CD14-positive monocyte (primary cell): Measurements from ENCODE around the gene ANKRD44. TPM values are rescaled to one million over a fixed set of nuclear protein-coding genes. Genes with fewer than 3 reads are reported as not detected.

Experiments used
- DNase-seq, 3 donors: peaks; one replicate each; pipeline ENCODE4 v3.0.0-alpha.2; 2011 to 2022
- H2AFZ ChIP-seq: 2 replicates; pipeline ENCODE4 v1.6.0; 2012; ENCODE audit warnings: mild to moderate bottlenecking, low read depth, low read length, inconsistent platforms; ENCODE audit not compliant: insufficient read depth, poor library complexity, severe bottlenecking
- H3K27ac ChIP-seq, 2 donors: 1 replicate in 1 of 2; 2 replicates in 1 of 2; pipeline ENCODE4 v1.5.1; 2012 to 2013; ENCODE audit warnings: low read length in 2 of 2, control low read depth in 1 of 2, inconsistent platforms in 1 of 2, low read depth in 1 of 2, mild to moderate bottlenecking in 1 of 2
- H3K27me3 ChIP-seq, 2 donors: one replicate each; pipeline versions ENCODE4 v1.6.0 to v1.6.1; 2011 to 2013; ENCODE audit warnings: low read length in 2 of 2; ENCODE audit not compliant: control insufficient read depth in 2 of 2, insufficient read depth in 2 of 2
- H3K36me3 ChIP-seq, 2 donors: replicated peaks in 1 of 2; 1 replicate in 1 of 2; 2 replicates in 1 of 2; pipeline versions ENCODE4 v1.5.1 to v1.6.1; 2012 to 2013; ENCODE audit warnings: low read length in 2 of 2, control low read depth in 1 of 2, inconsistent platforms in 1 of 2, mild to moderate bottlenecking in 1 of 2; ENCODE audit not compliant: insufficient read depth in 2 of 2, control insufficient read depth in 1 of 2
- H3K4me1 ChIP-seq, 2 donors: 1 replicate in 1 of 2; 2 replicates in 1 of 2; pipeline versions ENCODE4 v1.5.1 to v1.6.1; 2012 to 2013; ENCODE audit warnings: low read length in 2 of 2, control low read depth in 1 of 2, inconsistent platforms in 1 of 2, mild to moderate bottlenecking in 1 of 2, moderate library complexity in 1 of 2; ENCODE audit not compliant: insufficient read depth in 2 of 2, control insufficient read depth in 1 of 2
- H3K4me2 ChIP-seq: replicated peaks from 2 replicates; pipeline ENCODE3; 2012; ENCODE audit warnings: low read length, moderate library complexity, mild to moderate bottlenecking; ENCODE audit not compliant: poor library complexity, severe bottlenecking; ENCODE audit errors: extremely low read depth
- H3K4me3 ChIP-seq, 3 experiments: fragments of 200-600 bp in 1 of 3; sonication (generic) in 1 of 3; replicated peaks in 1 of 3; 1 replicate in 2 of 3; 2 replicates in 1 of 3; pipeline ENCODE4 v1.5.1; 2011 to 2013; ENCODE audit warnings: low read length in 3 of 3, mild to moderate bottlenecking in 3 of 3, control low read depth in 2 of 3, low read depth in 2 of 3, inconsistent platforms in 1 of 3, moderate library complexity in 1 of 3
- H3K79me2 ChIP-seq: 2 replicates; pipeline ENCODE4 v1.6.0; 2012; ENCODE audit warnings: mild to moderate bottlenecking, control low read depth, inconsistent platforms, low read length, moderate library complexity; ENCODE audit not compliant: insufficient read depth
- H3K9ac ChIP-seq: 2 replicates; pipeline ENCODE4 v1.6.0; 2017; ENCODE audit warnings: low read length, mild to moderate bottlenecking; ENCODE audit not compliant: insufficient read depth, poor library complexity, severe bottlenecking
- H3K9me3 ChIP-seq, 2 donors: replicated peaks in 1 of 2; 1 replicate in 1 of 2; 2 replicates in 1 of 2; pipeline versions ENCODE4 v1.5.1 to v1.6.1; 2012 to 2013; ENCODE audit warnings: low read length in 2 of 2, control low read depth in 1 of 2; ENCODE audit not compliant: control insufficient read depth in 1 of 2, insufficient read depth in 1 of 2
- H4K20me1 ChIP-seq: 2 replicates; pipeline ENCODE4 v1.6.0; 2012; ENCODE audit warnings: mild to moderate bottlenecking, low read length, control low read depth, moderate library complexity; ENCODE audit not compliant: insufficient read depth
- H3K27ac Mint-ChIP-seq, 7 donors: one replicate each; pipeline ENCODE4 v1.8.0; 2020; ENCODE audit warnings: mild to moderate bottlenecking in 7 of 7, mixed read lengths in 7 of 7, moderate library complexity in 6 of 7, inconsistent platforms in 2 of 7
- H3K27me3 Mint-ChIP-seq, 3 donors: one replicate each; pipeline ENCODE4 v1.8.0; 2021 to 2022; ENCODE audit warnings: low read depth in 3 of 3, mild to moderate bottlenecking in 3 of 3, mixed read lengths in 3 of 3, moderate library complexity in 3 of 3, inconsistent platforms in 1 of 3
- H3K36me3 Mint-ChIP-seq, 2 donors: one replicate each; pipeline ENCODE4 v1.8.0; 2020; ENCODE audit warnings: mixed read lengths in 2 of 2, inconsistent platforms in 1 of 2, mild to moderate bottlenecking in 1 of 2
- H3K4me1 Mint-ChIP-seq: one replicate; pipeline ENCODE4 v1.8.0; 2020; ENCODE audit warnings: mild to moderate bottlenecking, mixed read lengths
- H3K4me3 Mint-ChIP-seq, 2 donors: one replicate each; pipeline ENCODE4 v1.8.0; 2020; ENCODE audit warnings: mild to moderate bottlenecking in 2 of 2, mixed read lengths in 2 of 2, moderate library complexity in 1 of 2
- H3K9me3 Mint-ChIP-seq, 7 donors: one replicate each; pipeline ENCODE4 v1.8.0; 2020 to 2022; ENCODE audit warnings: mixed read lengths in 7 of 7, mild to moderate bottlenecking in 6 of 7, moderate library complexity in 6 of 7, inconsistent platforms in 2 of 7
- CTCF ChIP-seq: fragments of 200-600 bp; IDR thresholded peaks from one replicate; pipeline ENCODE4 v1.8.0; 2022; ENCODE audit warnings: antibody characterized with exemption, mild to moderate bottlenecking
- WGBS: methylation state at CpG from one replicate; pipeline ENCODE4 v1.1.5; 2013; ENCODE audit warnings: missing lambda C conversion rate; ENCODE audit not compliant: insufficient coverage; 5-methylcytosine and 5-hydroxymethylcytosine counted together
- intact Hi-C, 2 donors: fragments of 100-400 bp; cut with micrococcal nuclease; formaldehyde crosslinking; loops; one replicate each; pipeline versions ENCODE4 v1.15.0 to v1.15.1; 2023
- polyA plus RNA-seq, 3 donors: library from polyadenylated mRNA; depleted of rRNA in 1 of 3; unstranded in 2 of 3; stranded (reverse) in 1 of 3; fragments of 300-500 nt in 2 of 3; fragments of >200 nt in 1 of 3; fragmentation: Illumina TruSeq in 2 of 3; gene quantifications; 1 replicate in 2 of 3; 2 replicates in 1 of 3; pipeline ENCODE4 v1.2.3, GENCODE V29; 2012 to 2021

Gene ANKRD44
- polyA plus RNA-seq, 3 donors: 55.7 to 91.9 (median 64.9) TPM

- Histone ChIP-seq H3K4me1 (no peaks in the 10 kb centered on the region), H3K27me3 (no peaks in the 10 kb centered on the region), H3K9ac (no peak overlapping the region), H4K20me1 (no peaks in the 10 kb centered on the region), H3K27ac (no peak overlapping the region), H3K4me3 (no peak overlapping the region), H2AFZ (no peak overlapping the region), H3K79me2 (no peaks in the 10 kb centered on the region), H3K36me3 (no peaks in the 10 kb centered on the region), H3K4me2 (no peak overlapping the region), H3K9me3 (no peaks in the 10 kb centered on the region)
- Mint-ChIP-seq H3K27ac (no peak overlapping the region), H3K27me3 (peaks cover 0 to 9% (median 3%) of the 10 kb centered on the region in 3 donors), H3K9me3 (peaks cover 0 to 3% (median 0%) of the 10 kb centered on the region in 7 donors), H3K4me1 (peaks cover 10% of the 10 kb centered on the region), H3K36me3 (no peaks in the 10 kb centered on the region), H3K4me3 (no peak overlapping the region)
- intact Hi-C loops: no loop called here
- no peak for DNase-seq
- TF ChIP-seq CTCF: no peak
- 100% methylated on average over 1 of the region's 3 CpGs for WGBS
These were observed 43.0 kb upstream of the ANKRD44 start for GRCh38 chr2:197353393-197354168.

- no peak overlapping the region for H3K27ac ChIP-seq
- H3K27ac Mint-ChIP-seq: no peak overlapping the region
These were observed 39.1 kb upstream of the ANKRD44 start for GRCh38 chr2:197349699-197350098.

More at GRCh38 chr2:197349699-197350098, 39.1 kb upstream of the ANKRD44 start:
- peaks cover 0 to 3% (median 0%) of the 10 kb centered on the region in 7 donors for H3K9me3 Mint-ChIP-seq
- Histone ChIP-seq H2AFZ (no peak overlapping the region), H3K79me2 (no peaks in the 10 kb centered on the region), H3K36me3 (no peaks in the 10 kb centered on the region), H3K4me2 (no peak overlapping the region), H3K9me3 (no peaks in the 10 kb centered on the region), H3K4me3 (no peak overlapping the region), H4K20me1 (no peaks in the 10 kb centered on the region), H3K9ac (no peak overlapping the region), H3K27me3 (no peaks in the 10 kb centered on the region), H3K4me1 (no peaks in the 10 kb centered on the region)
- no peak overlapping the region for H3K4me3 Mint-ChIP-seq
- H3K36me3 Mint-ChIP-seq: no peaks in the 10 kb centered on the region
- WGBS: no CpG with 5 or more reads among the region's 2 CpGs
- intact Hi-C loops: no loop called here
- TF ChIP-seq CTCF: no peak
- H3K27me3 Mint-ChIP-seq: peaks cover 0 to 7% (median 1%) of the 10 kb centered on the region in 3 donors
- DNase-seq: no peak
- peaks cover 7% of the 10 kb centered on the region for H3K4me1 Mint-ChIP-seq
